Nephron (organoid): ENCODE results near the gene SUPT3H.

Experiments
- H3K27ac Mint-ChIP-seq, 3 experiments: 2 replicates each; pipeline ENCODE4 v1.8.0; 2020; ENCODE audit warnings: mixed read lengths in 3 of 3, mild to moderate bottlenecking in 2 of 3, moderate library complexity in 1 of 3
- H3K27me3 Mint-ChIP-seq: 2 replicates; pipeline ENCODE4 v1.8.0; 2021; ENCODE audit warnings: low read depth, mild to moderate bottlenecking, moderate library complexity, mixed read lengths
- H3K36me3 Mint-ChIP-seq: 2 replicates; pipeline ENCODE4 v1.8.0; 2020; ENCODE audit warnings: low read depth, mixed read lengths
- H3K4me1 Mint-ChIP-seq: 2 replicates; pipeline ENCODE4 v1.8.0; 2020; ENCODE audit warnings: mixed read lengths
- H3K4me3 Mint-ChIP-seq, 3 experiments: 2 replicates each; pipeline ENCODE4 v1.8.0; 2020; ENCODE audit warnings: mild to moderate bottlenecking in 3 of 3, mixed read lengths in 3 of 3, moderate library complexity in 2 of 3
- H3K9me3 Mint-ChIP-seq: 2 replicates; pipeline ENCODE4 v1.8.0; 2020; ENCODE audit warnings: mixed read lengths
- TF ChIP-seq, protein P1 (sequence below), 3 experiments: fragments of 200-600 bp; sonication (generic); IDR thresholded peaks; one replicate each; pipeline ENCODE4 v1.5.0; 2021; ENCODE audit warnings: antibody characterized with exemption in 3 of 3; ENCODE audit not compliant: unreplicated experiment in 3 of 3

The SUPT3H gene

DNA sequence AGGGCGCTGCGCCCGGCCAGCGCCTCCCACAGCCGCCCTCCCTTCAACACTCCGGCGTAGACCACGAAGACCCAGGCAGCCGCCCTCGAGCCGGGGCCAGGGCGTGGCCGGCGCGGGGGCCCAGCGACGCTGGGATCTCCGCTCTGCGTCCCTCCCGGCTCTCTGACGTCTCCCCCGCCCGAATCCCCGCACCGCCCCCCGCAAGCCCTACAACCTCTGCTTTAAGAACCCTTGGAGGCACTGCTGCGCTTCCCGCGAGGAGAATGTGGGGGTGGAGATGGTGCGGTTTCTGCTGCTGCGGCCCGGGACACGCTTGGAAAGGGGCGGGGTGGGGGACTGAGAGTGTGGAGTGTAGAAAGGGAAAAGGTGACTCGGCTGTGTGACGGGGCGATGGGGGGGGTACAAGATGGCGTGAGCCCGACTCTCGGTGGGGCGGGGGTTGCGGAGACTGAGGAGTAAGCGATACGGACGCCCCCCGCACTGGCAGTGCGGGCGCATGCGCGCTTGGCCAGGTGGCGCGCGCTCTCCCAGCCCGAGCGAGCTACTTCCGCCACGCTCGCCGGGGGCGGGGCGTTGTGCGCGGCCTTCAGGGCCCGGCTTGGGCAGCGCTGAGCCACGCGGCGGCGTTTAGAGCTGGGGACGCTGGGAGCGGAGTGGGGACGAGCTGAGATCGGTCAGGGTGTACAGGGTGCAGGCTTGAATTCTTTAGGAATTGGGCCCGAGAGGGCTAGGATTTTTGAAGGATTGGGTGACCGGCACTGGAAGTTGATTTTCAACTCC lies at the start of gene SUPT3H:
TSS of gene SUPT3H (minus strand) at position 381 of the 780 bp plus-strand sequence.
- Mint-ChIP-seq H3K36me3 (no peaks in the 10 kb centered on the region), H3K27ac (peak within 1 kb of the TSS; percentile 99 to 100 (median 100)), H3K4me3 (peak within 1 kb of the TSS; percentile 94 to 100 (median 99)), H3K9me3 (no peaks in the 10 kb centered on the region), H3K27me3 (no peaks in the 10 kb centered on the region), H3K4me1 (peaks cover 19% of the 10 kb centered on the region)
- TF ChIP-seq, protein P1, sequence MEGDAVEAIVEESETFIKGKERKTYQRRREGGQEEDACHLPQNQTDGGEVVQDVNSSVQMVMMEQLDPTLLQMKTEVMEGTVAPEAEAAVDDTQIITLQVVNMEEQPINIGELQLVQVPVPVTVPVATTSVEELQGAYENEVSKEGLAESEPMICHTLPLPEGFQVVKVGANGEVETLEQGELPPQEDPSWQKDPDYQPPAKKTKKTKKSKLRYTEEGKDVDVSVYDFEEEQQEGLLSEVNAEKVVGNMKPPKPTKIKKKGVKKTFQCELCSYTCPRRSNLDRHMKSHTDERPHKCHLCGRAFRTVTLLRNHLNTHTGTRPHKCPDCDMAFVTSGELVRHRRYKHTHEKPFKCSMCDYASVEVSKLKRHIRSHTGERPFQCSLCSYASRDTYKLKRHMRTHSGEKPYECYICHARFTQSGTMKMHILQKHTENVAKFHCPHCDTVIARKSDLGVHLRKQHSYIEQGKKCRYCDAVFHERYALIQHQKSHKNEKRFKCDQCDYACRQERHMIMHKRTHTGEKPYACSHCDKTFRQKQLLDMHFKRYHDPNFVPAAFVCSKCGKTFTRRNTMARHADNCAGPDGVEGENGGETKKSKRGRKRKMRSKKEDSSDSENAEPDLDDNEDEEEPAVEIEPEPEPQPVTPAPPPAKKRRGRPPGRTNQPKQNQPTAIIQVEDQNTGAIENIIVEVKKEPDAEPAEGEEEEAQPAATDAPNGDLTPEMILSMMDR (IDR thresholded peaks at IDR 0.05; ENCODE audit: unreplicated experiment in 3 of 3), result no peak

DNA sequence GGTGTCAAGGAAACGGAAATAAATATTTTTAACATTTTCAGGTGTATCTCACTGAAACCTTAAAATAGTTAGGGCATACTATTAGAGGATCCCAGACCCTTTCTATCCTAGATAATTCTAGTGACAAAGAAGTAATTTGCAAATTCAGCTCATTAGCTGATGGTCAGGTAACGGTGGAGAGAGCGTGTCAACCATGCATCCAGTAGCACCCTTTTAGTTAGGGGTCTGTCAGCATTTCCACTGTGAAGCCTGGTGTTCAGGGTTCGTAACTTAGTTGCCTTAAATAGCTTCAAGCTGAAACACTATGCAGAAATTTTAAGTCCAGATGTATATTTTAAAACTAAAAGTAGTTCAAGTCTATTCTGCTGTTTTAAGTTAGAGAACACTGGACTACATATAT lies 48.5 kb upstream of the SUPT3H start:
- Mint-ChIP-seq H3K36me3 (no peaks in the 10 kb centered on the region), H3K27me3 (peaks cover 84% of the 10 kb centered on the region), H3K27ac (no peak overlapping the region), H3K4me3 (no peak overlapping the region), H3K4me1 (peaks cover 5% of the 10 kb centered on the region), H3K9me3 (no peaks in the 10 kb centered on the region)
- TF ChIP-seq, protein P1 (IDR thresholded peaks at IDR 0.05; ENCODE audit: unreplicated experiment in 3 of 3), result no peak

DNA sequence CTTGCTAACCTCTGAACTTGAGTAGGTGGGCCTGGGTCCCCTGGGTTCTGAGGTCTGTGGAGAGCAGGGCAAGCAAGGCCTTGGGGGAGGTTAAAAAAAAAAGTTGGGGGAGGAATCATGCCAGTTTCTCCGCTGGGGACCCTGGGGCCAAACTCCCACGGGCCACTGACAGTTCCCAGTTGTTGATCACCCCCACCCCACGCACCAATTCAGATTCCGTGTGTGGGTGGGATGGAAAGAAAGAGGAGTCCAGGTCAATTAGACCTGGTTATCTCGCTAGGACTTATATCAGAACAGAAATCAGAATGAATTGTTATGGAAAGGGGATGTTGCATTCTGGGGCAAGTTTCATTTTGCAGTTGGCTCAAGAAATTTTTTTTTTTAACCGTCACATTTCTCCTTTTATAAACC lies 46.7 kb upstream of the SUPT3H start:
- Mint-ChIP-seq H3K27ac (no peak overlapping the region), H3K36me3 (no peaks in the 10 kb centered on the region), H3K4me1 (peaks cover 18% of the 10 kb centered on the region), H3K27me3 (peaks cover 90% of the 10 kb centered on the region), H3K9me3 (no peaks in the 10 kb centered on the region), H3K4me3 (peak overlapping the region; percentile 62 to 79 (median 68))
- TF ChIP-seq, protein P1 (IDR thresholded peaks at IDR 0.05; ENCODE audit: unreplicated experiment in 3 of 3), result no peak

DNA sequence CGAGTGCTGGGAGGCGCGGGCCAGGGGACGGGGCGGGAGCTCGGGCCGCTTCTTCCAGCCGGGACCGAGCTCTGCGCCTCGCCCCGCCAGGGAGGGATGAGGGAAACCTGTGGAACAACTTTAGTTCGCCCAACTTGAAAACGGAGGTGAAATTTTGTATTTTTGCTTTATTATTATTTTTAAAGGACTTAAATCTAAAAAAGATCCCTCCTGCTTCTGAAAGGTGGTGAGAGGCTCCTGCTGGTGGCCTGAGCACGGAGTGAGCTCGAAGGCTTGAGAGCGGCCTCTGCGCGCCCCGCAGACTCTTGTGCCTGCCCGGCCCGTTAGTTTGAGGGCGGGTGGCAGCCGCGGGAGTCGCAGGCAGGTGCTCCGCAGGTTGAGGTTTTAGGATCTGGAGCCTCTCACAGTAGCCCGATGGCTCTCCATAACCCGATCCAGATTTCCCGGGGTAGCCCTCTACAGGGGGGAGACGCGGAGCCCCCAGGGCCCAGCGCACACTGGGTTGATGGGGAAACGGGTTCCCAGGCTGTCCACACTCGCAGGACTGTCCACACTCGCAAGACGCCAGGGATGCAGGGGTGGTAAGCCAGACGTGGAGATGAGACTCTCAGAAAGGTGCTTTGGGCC lies 46.2 kb upstream of the SUPT3H start:
- H3K4me1 Mint-ChIP-seq, result peaks cover 23% of the 10 kb centered on the region
- H3K9me3 Mint-ChIP-seq, result no peaks in the 10 kb centered on the region
- peaks cover 90% of the 10 kb centered on the region for H3K27me3 Mint-ChIP-seq
- no peaks in the 10 kb centered on the region for H3K36me3 Mint-ChIP-seq
- H3K27ac Mint-ChIP-seq, result no peak overlapping the region
- TF ChIP-seq, protein P1 (IDR thresholded peaks at IDR 0.05; ENCODE audit: unreplicated experiment in 3 of 3), result no peak
- peak overlapping the region; percentile 62 to 79 (median 76) for H3K4me3 Mint-ChIP-seq

DNA sequence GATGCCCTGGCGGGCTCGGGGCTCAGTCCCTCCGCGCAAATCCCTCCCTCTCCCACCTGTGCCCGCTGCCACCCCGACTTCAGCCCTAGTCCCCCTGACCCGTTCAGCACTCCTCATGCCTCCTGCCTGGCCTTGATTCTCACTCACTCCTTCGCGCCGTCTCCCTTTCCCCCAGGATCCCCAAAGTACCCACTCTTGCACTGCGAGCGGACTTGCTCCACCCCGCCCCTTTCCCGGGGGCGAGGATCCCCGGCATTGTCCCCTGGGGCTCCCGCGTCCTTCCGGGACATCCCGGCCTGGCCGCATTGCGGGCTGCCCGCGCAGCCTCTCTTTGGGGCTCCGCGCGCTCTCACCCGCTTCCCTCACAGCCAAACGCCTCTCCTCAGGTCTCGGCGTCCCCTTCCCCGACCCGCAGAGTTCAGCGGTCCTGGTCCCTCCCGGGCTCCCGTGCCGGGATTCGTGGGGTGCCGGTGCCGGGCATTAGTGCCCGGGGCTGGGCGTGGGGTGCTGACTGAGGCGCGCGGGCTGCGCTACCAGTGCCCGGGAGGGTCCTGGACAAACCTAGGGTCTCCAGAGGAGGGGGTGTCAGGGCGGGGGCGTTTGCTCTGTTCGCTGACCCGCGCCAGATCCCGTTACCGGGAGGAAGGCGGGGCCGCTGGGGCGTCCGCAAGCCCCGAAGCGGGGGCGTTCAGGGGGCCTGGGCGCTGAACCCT lies 45.5 kb upstream of the SUPT3H start:
- H3K27ac Mint-ChIP-seq, result no peak overlapping the region
- TF ChIP-seq, protein P1 (IDR thresholded peaks at IDR 0.05; ENCODE audit: unreplicated experiment in 3 of 3), result no peak

More for the DNA sequence above, 45.5 kb upstream of the SUPT3H start:
- no peaks in the 10 kb centered on the region for H3K36me3 Mint-ChIP-seq
- H3K4me1 Mint-ChIP-seq, result peaks cover 23% of the 10 kb centered on the region
- peak overlapping the region; percentile 90 to 95 (median 94) for H3K4me3 Mint-ChIP-seq
- no peaks in the 10 kb centered on the region for H3K9me3 Mint-ChIP-seq
- peaks cover 90% of the 10 kb centered on the region for H3K27me3 Mint-ChIP-seq
